ENCODE data around the gene BNIP5.

Gene BNIP5

GRCh38 chr6:36323062-36323461 is 13.6 kb downstream of the BNIP5 start:
- no peak for DNase-seq (ENCODE audit: low read depth)

- DNase-seq (ENCODE audit: low read depth): no peak
These were observed 14.1 kb downstream of the BNIP5 start for GRCh38 chr6:36322591-36322990.

GRCh38 chr6:36320475-36320874 is 16.2 kb downstream of the BNIP5 start:
- DNase-seq (ENCODE audit: low read depth): no peak

DNA sequence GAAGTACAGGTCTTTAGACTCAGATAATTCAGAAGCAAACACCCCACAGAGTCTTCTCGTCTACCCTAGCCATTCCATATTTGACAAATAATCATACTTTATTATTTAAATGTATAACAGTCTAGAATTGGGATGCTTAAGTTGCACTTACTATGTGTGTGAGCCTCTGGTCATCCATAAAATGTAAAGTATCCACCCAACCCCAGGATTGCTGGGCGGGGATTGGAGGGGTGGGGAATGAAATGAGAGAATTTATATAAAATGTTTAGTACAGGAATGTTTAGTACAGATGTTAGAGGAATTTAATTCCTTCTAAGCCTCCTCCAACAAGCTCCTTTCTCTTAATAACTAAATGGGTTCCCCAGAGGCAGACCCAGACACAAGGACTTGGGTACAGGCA is 16.9 kb downstream of the BNIP5 start:
- DNase-seq (ENCODE audit: low read depth): no peak

GRCh38 chr6:36319436-36319762 is 17.3 kb downstream of the BNIP5 start:
- no peak for DNase-seq (ENCODE audit: low read depth)

- DNase-seq (ENCODE audit: low read depth): no peak
These were observed 17.8 kb downstream of the BNIP5 start for GRCh38 chr6:36318690-36319435.

DNA sequence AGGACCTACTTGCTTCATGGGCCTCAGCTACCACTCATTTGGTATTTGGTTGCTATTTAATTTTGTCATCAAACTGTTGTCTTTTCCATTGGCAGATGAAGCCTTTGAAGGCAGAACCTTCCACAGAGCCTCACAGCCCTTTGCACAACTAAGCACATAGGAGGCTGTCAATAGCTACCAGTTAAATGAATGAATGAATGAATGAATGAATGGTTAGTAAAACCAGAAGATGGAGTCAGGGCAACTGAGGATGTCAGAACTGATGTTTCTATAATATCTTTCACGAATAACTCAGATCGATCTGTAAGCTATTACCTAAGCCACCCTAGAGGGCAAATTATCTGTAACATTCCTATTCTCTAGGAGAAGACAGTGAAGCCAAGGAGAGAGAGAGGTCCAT is 19.1 kb downstream of the BNIP5 start:
- no peak for DNase-seq (ENCODE audit: low read depth)

DNA sequence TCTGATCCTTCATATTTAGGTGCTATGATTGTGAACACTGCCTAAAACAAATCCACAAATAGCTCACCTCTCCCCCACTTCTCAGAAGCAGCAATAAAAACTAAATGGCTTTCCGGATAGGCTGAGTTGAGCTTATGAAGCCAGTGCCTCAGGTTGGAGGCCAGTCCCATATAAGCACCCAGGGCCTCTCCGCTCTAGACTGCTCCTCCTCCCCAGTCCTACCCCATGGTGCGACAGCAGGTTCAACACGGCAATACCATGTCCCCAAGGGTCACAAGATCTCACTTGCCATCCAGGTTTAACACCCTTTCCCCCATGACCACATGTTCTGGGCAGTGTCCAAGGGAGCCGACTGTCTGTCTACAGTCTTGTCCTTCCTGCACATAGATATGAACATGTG is 20.8 kb downstream of the BNIP5 start:
- no peak for DNase-seq (ENCODE audit: low read depth)

DNA sequence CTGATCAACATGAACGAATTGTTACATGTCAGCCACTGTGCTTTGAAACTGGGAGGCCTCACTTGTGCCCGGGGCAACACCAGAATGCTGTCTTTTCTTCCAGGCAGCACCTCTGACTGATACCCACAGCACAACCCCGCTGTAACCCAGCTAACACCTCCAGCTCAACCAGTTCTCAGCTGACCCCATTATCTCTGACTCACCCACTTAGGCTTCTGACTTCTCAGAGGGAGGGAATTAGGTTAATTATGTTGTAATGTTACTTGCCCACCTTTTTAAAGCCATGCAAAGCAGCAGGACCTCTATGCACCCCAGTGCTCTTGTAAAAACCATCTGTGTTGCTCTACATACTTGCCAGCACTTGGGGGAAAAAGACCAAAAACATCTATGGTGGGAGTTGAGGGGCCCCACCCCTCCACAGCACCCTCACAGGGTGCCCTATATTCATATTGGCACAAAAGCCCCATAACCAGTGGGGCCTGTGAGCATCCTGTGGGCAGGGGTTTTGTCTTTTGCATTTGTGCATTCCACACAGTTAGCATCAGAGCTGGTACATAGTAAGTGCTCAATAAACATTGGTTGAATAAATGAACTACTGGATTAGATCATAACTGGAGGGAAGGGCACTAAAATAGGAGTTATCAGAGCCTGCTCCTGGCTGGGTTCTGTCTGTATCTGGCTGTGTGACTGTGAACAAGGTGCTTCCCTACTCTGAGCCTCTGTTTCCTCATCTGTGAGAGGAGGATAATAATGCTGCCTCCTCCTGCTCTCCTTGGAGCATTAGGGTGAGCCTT is 22.3 kb downstream of the BNIP5 start:
- DNase-seq (ENCODE audit: low read depth): no peak

- no peak for DNase-seq (ENCODE audit: low read depth)
These were observed 23.1 kb downstream of the BNIP5 start for GRCh38 chr6:36313649-36313936.

- no peak for DNase-seq (ENCODE audit: low read depth)
These were observed 23.6 kb downstream of the BNIP5 start for GRCh38 chr6:36312854-36313648.

DNA sequence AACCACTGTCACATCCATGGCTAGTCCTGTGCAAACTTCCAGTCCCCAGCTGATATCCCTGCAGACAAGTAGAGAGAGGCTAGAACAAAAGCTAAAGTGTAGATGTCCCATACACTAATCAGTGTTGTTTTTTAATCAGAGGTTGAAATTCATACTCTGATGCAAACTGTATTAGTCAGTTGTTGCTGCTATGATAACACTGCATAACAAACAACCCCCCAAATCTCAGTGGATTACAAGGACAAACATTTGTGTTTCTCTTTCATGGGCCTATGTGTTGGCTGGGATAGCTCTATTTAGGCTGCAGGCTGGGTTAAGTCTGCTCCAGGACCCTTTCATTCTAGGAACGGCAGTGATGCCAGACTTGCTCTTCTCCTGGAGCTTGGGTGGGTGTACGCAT is 26.8 kb downstream of the BNIP5 start:
- no peak for DNase-seq (ENCODE audit: low read depth)

DNA sequence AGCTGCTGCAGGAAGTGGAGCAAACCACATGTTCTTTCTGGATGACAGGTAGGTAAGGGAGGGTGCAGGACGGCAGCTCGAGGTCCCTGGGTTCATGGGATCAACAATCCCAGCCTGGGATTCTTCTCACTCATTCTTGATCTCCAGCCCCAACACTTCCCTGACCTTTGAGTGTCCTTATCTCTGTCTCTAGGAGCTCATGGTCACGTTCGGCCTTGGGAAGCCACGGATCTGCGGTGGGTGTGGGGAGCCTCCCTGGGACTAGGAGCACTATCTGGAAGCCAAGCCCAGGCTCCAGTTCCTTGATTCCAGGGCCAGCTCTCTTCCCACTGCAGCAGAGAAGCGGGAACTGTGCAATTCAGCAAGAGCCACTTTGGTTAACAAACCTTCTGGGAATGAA is 27.5 kb downstream of the BNIP5 start:
- no peak for DNase-seq (ENCODE audit: low read depth)

DNA sequence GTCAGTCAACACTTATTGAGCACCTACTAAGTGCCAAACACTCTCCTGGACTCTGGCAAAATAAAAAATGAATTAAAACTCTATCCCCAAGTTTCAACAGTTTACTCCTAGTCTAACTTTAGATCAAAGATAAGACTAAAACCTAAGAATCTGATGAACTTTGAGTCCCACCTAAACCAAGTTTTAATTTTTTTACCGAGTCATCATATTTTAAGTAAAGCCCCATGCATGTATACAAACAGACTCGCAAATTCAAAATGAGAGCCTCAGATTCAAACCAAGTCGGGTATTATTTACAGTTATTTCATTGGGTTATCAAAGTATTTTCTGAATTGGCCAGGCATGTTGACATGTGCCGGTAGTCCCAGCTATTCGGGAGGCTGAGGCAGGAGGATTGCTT is 28.2 kb downstream of the BNIP5 start:
- DNase-seq (ENCODE audit: low read depth): no peak

DNA sequence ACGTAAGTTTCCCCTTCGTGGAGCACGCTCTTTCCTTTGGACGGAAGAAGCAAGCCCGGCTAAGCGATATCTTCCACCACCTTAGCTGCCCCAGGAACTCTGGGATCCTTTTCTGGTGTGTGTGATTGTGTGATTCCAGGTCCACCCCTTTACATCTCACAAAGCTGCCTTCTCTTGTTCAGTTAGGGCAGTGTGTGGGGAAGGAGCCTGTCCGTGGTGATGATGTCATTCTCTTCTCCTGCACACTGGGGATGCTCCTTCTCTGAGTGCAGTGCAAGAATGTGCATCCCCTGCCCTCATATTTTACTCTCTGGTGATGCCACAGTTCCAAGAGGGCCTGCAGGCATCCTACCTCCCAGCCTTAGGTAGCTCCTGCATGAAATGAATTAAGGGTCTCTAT is 30.3 kb downstream of the BNIP5 start:
- DNase-seq (ENCODE audit: low read depth): no peak

DNA sequence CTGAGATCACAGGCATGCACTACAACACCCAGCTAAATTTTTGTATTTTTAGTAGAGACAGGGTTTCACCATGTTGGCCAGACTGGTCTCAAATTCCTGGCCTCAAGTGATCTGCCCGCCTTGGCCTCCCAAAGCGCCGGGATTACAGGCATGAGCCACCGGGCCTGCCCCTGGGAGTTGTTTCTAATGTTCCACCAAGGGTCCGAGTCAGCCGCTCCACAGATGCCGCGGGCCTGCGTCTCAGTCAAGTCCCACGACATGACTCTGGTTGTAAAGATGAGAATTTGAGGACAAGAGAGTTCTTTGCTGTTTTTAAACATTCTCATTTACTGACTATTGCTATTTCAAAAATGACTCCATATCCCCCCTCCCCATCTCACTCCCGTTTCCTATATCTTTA is 30.8 kb downstream of the BNIP5 start:
- DNase-seq (ENCODE audit: low read depth): no peak

GRCh38 chr6:36302227-36302976 is 34.3 kb downstream of the BNIP5 start:
- peak; percentile 95 for DNase-seq (ENCODE audit: low read depth)

DNA sequence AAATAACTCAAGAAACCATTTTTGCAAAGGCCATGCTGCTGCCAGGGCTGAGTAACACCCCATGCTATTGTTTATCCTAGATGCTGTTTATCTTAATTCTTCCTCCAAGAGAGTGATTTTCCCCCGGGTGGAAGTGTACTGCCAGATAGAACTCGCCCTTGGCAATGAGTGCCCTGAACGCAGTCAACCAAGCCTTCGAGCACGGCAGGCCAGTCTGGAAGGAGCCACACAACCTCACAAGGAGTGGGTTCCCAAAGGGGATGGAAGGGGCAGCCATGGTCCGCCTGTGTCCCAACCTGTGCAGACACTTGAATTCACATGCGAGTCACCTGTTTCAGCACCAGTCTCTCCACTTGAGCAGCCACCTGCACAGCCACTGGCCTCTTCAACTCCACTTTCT is 34.9 kb downstream of the BNIP5 start:
- no peak for DNase-seq (ENCODE audit: low read depth)

DNA sequence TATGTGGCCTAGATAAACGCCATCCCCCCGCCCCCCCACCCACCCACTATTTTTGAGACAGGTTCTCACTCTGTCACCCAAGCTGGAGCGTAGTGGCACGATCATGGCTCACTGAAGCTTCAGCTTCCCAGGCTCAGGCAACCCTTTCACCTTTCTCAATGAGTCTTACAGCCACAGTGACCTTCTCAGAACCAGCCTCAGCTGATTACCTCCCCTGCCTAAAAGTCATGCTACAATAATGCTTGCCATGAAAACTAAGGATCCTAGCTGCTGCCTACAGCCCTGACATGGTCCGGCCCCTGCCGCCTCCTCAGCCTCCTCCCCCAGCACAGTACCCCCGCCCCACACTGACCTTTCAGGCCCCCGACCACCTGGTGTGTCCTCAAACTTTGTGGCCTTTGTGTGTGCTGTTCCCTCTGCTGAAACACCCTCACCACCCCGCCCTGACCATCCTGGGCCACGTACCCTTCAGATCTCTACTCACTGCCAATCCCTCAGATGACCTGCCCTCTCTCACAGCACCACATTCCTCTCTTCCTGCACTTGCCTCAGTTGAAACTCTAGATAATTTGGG is 35.5 kb downstream of the BNIP5 start:
- no peak for DNase-seq (ENCODE audit: low read depth)

DNA sequence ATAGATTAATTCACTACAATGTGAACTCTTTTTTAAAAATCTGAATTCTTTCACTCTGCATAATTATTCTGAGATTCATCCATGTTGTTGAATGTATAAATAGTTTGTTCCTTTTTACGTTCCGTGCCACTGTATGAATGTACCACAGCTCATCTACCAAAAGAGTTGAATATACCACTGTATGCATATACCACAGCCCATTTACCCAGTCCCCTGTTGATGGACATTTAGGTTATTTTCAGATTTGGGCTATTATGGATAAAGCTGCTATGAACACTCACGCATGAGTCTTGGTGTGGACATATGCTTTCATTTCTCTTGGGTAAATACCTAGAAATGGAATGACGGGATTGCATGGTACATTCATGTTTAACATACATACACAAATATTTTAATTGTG is 38.7 kb downstream of the BNIP5 start:
- no peak for DNase-seq (ENCODE audit: low read depth)

DNA sequence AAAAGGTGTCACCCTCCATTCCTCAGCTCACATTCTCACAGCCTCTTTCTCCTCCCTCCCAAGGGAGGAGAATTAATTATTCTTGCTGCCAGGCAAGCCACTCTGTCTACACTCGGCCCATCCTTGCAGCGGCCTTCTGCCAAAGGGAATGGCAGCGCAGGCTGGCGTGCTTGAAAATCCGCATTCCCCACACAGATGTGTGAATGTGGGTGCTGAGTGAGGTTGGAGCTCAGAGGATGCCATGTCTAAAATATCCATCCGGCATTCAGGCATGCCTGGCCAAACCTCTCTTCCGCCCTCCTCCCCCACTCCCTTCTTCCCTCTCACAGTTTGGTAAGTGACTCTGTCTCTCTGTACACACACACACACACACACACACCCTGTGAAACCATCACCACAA is 39.2 kb downstream of the BNIP5 start:
- DNase-seq (ENCODE audit: low read depth): no peak

- DNase-seq (ENCODE audit: low read depth): no peak
These were observed 39.6 kb downstream of the BNIP5 start for GRCh38 chr6:36297051-36297450.

All from activated gamma-delta T cell treated with anti-CD3 and anti-CD28 coated beads, Interleukin-2, amount 50 U/mL, for 16 hours (primary cell).